ENCODE data around the gene HMGXB3.

DNA sequence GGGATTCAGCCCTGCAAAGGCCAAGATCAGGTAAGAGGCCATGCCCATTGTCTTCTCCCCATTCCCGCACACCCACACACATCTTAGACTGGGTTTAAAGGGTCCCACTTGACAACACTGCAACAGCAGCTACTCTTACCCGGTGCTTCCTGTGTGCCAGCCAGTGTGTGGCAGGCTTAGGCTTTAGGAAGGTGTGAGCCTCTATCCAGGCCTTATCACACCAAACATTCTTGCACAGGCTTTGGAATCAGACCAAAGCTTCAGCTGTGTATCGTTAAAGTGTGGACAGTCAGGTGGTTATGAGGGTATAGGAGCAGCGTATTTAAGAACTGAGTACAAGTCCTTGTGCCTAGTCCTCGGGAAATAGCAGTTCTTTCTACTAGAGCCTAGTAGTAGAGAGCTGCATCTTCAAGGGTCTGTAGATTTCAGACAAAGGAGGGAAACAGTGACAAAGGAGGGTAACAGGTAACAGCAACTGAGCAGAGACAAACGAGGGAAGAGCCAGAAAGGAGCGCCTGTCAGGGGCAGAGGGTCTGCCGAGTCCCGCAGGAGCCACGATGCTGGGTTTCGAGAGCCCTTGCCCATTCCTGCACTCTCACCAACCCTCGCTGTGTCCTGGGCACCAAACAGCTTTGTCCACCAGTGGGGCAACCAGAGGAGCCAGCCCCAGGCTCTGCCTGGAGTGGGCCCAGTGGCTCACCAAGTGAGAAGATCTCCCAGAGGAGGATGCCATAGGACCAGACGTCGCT is 55.0 kb downstream of the HMGXB3 start:
- TF ChIP-seq, protein P1, sequence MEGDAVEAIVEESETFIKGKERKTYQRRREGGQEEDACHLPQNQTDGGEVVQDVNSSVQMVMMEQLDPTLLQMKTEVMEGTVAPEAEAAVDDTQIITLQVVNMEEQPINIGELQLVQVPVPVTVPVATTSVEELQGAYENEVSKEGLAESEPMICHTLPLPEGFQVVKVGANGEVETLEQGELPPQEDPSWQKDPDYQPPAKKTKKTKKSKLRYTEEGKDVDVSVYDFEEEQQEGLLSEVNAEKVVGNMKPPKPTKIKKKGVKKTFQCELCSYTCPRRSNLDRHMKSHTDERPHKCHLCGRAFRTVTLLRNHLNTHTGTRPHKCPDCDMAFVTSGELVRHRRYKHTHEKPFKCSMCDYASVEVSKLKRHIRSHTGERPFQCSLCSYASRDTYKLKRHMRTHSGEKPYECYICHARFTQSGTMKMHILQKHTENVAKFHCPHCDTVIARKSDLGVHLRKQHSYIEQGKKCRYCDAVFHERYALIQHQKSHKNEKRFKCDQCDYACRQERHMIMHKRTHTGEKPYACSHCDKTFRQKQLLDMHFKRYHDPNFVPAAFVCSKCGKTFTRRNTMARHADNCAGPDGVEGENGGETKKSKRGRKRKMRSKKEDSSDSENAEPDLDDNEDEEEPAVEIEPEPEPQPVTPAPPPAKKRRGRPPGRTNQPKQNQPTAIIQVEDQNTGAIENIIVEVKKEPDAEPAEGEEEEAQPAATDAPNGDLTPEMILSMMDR (IDR thresholded peaks at IDR 0.05) = no peak
- no peak for TF ChIP-seq POLR2A (IDR thresholded peaks at IDR 0.05)
- no peak for TF ChIP-seq POLR2AphosphoS5 (IDR thresholded peaks at IDR 0.05)

Data from suprapubic skin (tissue), 4 donors.